Ascending aorta (tissue), 2 donors: Measurements from ENCODE around the gene EGFR. TPM values are rescaled to one million over a fixed set of nuclear protein-coding genes. Genes with fewer than 3 reads are reported as not detected.
"Not testable (repeated sequence)": the region's sequence is repeated elsewhere in the genome, so short reads cannot be mapped to it uniquely, and the experiment has no call there.

Experiments
- DNase-seq, 2 donors: peaks; one replicate each; pipeline ENCODE4 v3.0.0-alpha.2; 2019; ENCODE audit warnings: low spot score in 2 of 2
- H3K27ac ChIP-seq, 2 donors: fragments of 200-600 bp; sonication (generic); one replicate each; pipeline ENCODE4 v1.5.1; 2016 to 2017; ENCODE audit warnings: mild to moderate bottlenecking in 1 of 2
- H3K27me3 ChIP-seq: fragments of 200-600 bp; sonication (generic); one replicate; pipeline ENCODE4 v1.5.1; 2017
- H3K36me3 ChIP-seq, 2 donors: fragments of 200-600 bp; sonication (generic); one replicate each; pipeline ENCODE4 v1.5.1; 2016
- H3K4me1 ChIP-seq, 2 donors: fragments of 200-600 bp; sonication (generic); one replicate each; pipeline ENCODE4 v1.5.1; 2016 to 2017; ENCODE audit warnings: mild to moderate bottlenecking in 1 of 2
- H3K4me3 ChIP-seq, 2 donors: fragments of 200-600 bp; sonication (generic); one replicate each; pipeline ENCODE4 v1.5.1; 2016 to 2017; ENCODE audit warnings: mild to moderate bottlenecking in 1 of 2
- H3K9me3 ChIP-seq, 2 donors: fragments of 200-600 bp; sonication (generic); one replicate each; pipeline ENCODE4 v1.5.1; 2016
- intact Hi-C: fragments of 100-400 bp; cut with DNase I; formaldehyde crosslinking; loops from one replicate; pipeline ENCODE4 v1.15.1; 2023
- total RNA-seq: library from RNA; depleted of rRNA; stranded (reverse); fragments of >200 nt; gene quantifications from one replicate; pipeline ENCODE4 v1.1.0, GENCODE V29; 2016
- TF ChIP-seq, protein P1 (sequence below), 3 experiments: fragments of 200-600 bp in 2 of 3; fragments of 450-650 bp in 1 of 3; sonication (generic) in 2 of 3; IDR thresholded peaks; one replicate each; pipeline ENCODE4 v1.5.1; 2016 to 2019; ENCODE audit warnings: antibody characterized with exemption in 3 of 3, mild to moderate bottlenecking in 1 of 3, moderate library complexity in 1 of 3

Gene EGFR
- total RNA-seq, 1 donor from 2014 or later, result 33.8 TPM

GRCh38 chr7:55164527-55164926 lies 145.7 kb downstream of the EGFR start:
- DNase-seq, result no peak
- Histone ChIP-seq H3K4me3 (no peak overlapping the region), H3K9me3 (no peaks in the 10 kb centered on the region), H3K4me1 (no peaks in the 10 kb centered on the region), H3K27ac (no peak overlapping the region), H3K27me3 (no peaks in the 10 kb centered on the region), H3K36me3 (peaks cover 36 to 59% of the 10 kb centered on the region in 2 donors)
- TF ChIP-seq, protein P1, sequence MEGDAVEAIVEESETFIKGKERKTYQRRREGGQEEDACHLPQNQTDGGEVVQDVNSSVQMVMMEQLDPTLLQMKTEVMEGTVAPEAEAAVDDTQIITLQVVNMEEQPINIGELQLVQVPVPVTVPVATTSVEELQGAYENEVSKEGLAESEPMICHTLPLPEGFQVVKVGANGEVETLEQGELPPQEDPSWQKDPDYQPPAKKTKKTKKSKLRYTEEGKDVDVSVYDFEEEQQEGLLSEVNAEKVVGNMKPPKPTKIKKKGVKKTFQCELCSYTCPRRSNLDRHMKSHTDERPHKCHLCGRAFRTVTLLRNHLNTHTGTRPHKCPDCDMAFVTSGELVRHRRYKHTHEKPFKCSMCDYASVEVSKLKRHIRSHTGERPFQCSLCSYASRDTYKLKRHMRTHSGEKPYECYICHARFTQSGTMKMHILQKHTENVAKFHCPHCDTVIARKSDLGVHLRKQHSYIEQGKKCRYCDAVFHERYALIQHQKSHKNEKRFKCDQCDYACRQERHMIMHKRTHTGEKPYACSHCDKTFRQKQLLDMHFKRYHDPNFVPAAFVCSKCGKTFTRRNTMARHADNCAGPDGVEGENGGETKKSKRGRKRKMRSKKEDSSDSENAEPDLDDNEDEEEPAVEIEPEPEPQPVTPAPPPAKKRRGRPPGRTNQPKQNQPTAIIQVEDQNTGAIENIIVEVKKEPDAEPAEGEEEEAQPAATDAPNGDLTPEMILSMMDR (IDR thresholded peaks at IDR 0.05), result no peak
- intact Hi-C loops, result no loop called here

- no peak overlapping the region for H3K27ac ChIP-seq
- intact Hi-C loops, result no loop called here
- DNase-seq, result peak in 1 of 2 donors; percentile 44
- H3K9me3 ChIP-seq, result no peaks in the 10 kb centered on the region
- H3K4me1 ChIP-seq, result no peaks in the 10 kb centered on the region
- peaks cover 37 to 59% of the 10 kb centered on the region in 2 donors for H3K36me3 ChIP-seq
- no peaks in the 10 kb centered on the region for H3K27me3 ChIP-seq
- H3K4me3 ChIP-seq, result no peak overlapping the region
- TF ChIP-seq, protein P1 (IDR thresholded peaks at IDR 0.05), result no peak
Measured at GRCh38 chr7:55165176-55165861, 146.5 kb downstream of the EGFR start.

GRCh38 chr7:55167296-55167695 lies 148.5 kb downstream of the EGFR start:
- H3K27me3 ChIP-seq, H3K4me3 ChIP-seq, intact Hi-C loops, H3K27ac ChIP-seq, H3K9me3 ChIP-seq, H3K4me1 ChIP-seq: not testable (repeated sequence)
- DNase-seq, result peak in 1 of 2 donors; percentile 30
- peaks cover 37 to 60% of the 10 kb centered on the region in 2 donors for H3K36me3 ChIP-seq

- Histone ChIP-seq H3K9me3 (no peaks in the 10 kb centered on the region), H3K27ac (no peak overlapping the region), H3K36me3 (peaks cover 57 to 66% of the 10 kb centered on the region in 2 donors), H3K4me1 (no peaks in the 10 kb centered on the region), H3K27me3 (no peaks in the 10 kb centered on the region), H3K4me3 (no peak overlapping the region)
- peak in 1 of 2 donors; percentile 52 for DNase-seq
- intact Hi-C loops, result no loop called here
- TF ChIP-seq, protein P1 (IDR thresholded peaks at IDR 0.05), result no peak
Measured at GRCh38 chr7:55170335-55171069, 151.7 kb downstream of the EGFR start.

DNA sequence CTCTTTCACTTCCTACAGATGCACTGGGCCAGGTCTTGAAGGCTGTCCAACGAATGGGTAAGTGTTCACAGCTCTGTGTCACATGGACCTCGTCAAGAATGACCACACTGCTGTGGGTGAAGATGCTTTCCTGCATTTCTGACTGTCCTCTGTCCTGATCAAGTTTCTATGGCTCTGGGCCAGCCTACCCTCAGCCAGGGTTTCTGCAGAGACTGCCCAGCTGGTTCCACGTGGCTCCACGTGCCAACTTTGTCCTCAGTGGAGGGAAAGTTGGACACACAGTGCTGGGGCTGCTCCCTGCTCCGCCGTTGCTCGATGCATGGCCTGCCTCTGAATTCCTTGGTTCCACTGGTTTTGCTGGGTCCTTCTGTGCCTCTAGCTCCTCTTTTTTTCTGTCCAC lies 152.3 kb downstream of the EGFR start:
- Histone ChIP-seq H3K27ac (no peak overlapping the region), H3K4me3 (no peak overlapping the region), H3K27me3 (no peaks in the 10 kb centered on the region), H3K9me3 (no peaks in the 10 kb centered on the region), H3K4me1 (no peaks in the 10 kb centered on the region), H3K36me3 (peaks cover 51 to 59% of the 10 kb centered on the region in 2 donors)
- TF ChIP-seq, protein P1 (IDR thresholded peaks at IDR 0.05), result no peak
- peak in 1 of 2 donors; percentile 51 for DNase-seq
- intact Hi-C loops, result no loop called here

GRCh38 chr7:55172161-55172560 lies 153.3 kb downstream of the EGFR start:
- H3K9me3 ChIP-seq, result no peaks in the 10 kb centered on the region
- intact Hi-C loops, result no loop called here
- no peak for DNase-seq
- H3K27ac ChIP-seq, result no peak overlapping the region
- H3K27me3 ChIP-seq, result no peaks in the 10 kb centered on the region
- H3K4me1 ChIP-seq, result peaks cover 2 to 6% of the 10 kb centered on the region in 2 donors
- no peak overlapping the region for H3K4me3 ChIP-seq
- peaks cover 48 to 59% of the 10 kb centered on the region in 2 donors for H3K36me3 ChIP-seq
- TF ChIP-seq, protein P1 (IDR thresholded peaks at IDR 0.05), result no peak
